Heart right ventricle (tissue), 16 donors: ENCODE measurements around the gene MTFR1L. TPM values are rescaled to one million over a fixed set of nuclear protein-coding genes. Genes with fewer than 3 reads are reported as not detected.

Source experiments
- ATAC-seq, 8 donors: fragments of 200-7000 bp; cut with Tn5 transposase; one replicate each; pipeline ENCODE4 v1.9.1; 2020; ENCODE audit warnings: mild to moderate bottlenecking in 8 of 8, moderate library complexity in 8 of 8, moderate number of reproducible peaks in 1 of 8
- DNase-seq, 2 donors: peaks; one replicate each; pipeline ENCODE4 v3.0.0-alpha.2; 2020
- H3K27ac ChIP-seq, 10 donors: fragments of 200-600 bp; sonication (generic) in 2 of 10; one replicate each; pipeline versions ENCODE4 v1.5.0 to v1.8.0; 2020 to 2022; ENCODE audit warnings: mild to moderate bottlenecking in 3 of 10
- H3K27me3 ChIP-seq, 7 donors: fragments of 200-600 bp; one replicate each; pipeline ENCODE4 v1.8.0; 2021 to 2022; ENCODE audit warnings: mild to moderate bottlenecking in 2 of 7
- H3K36me3 ChIP-seq, 9 donors: fragments of 200-600 bp; sonication (generic) in 1 of 9; one replicate each; pipeline versions ENCODE4 v1.5.0 to v1.8.0; 2020 to 2022; ENCODE audit warnings: mild to moderate bottlenecking in 2 of 9
- H3K4me1 ChIP-seq, 9 donors: fragments of 200-600 bp; sonication (generic) in 1 of 9; one replicate each; pipeline versions ENCODE4 v1.5.0 to v1.8.0; 2020 to 2022; ENCODE audit warnings: mild to moderate bottlenecking in 4 of 9
- H3K4me3 ChIP-seq, 10 donors: fragments of 200-600 bp; sonication (generic) in 2 of 10; one replicate each; pipeline versions ENCODE4 v1.5.0 to v1.8.0; 2020 to 2022; ENCODE audit warnings: mild to moderate bottlenecking in 7 of 10, moderate library complexity in 2 of 10
- H3K9me3 ChIP-seq, 11 donors: fragments of 200-600 bp in 10 of 11; sonication (generic) in 2 of 11; one replicate each; pipeline versions ENCODE4 v1.5.0 to v1.8.0; 2013 to 2022; ENCODE audit warnings: mild to moderate bottlenecking in 2 of 11, control low read depth in 1 of 11, moderate library complexity in 1 of 11
- WGBS, 2 donors: extraction: QIAGEN DNeasy Blood & Tissue Kit; methylation state at CpG; one replicate each; pipeline ENCODE4 v1.1.7; 2013; ENCODE audit warnings: inconsistent platforms in 1 of 2; 5-methylcytosine and 5-hydroxymethylcytosine counted together
- intact Hi-C, 10 donors: fragments of 100-400 bp; cut with DNase I; formaldehyde crosslinking; loops; one replicate each; pipeline versions ENCODE4 v1.11.1 to v1.14.2; 2022
- polyA plus RNA-seq, 2 donors: library from polyadenylated mRNA; stranded (reverse); fragments of 200-250 nt; gene quantifications; one replicate each; pipeline ENCODE4 v1.2.3, GENCODE V29; 2013
- total RNA-seq, 10 donors: library from RNA; stranded (reverse); fragmentation: NEBNext Ultra II Directional in 3 of 10; extraction: Animal tissue kit (Norgen Biotek cat#: 25700) in 3 of 10; gene quantifications; one replicate each; pipeline versions ENCODE4 v1.2.1 to v1.2.4, GENCODE V29; 2021 to 2023
- TF ChIP-seq, protein P1 (sequence below), 9 donors: fragments of 200-600 bp; sonication (generic) in 2 of 9; IDR thresholded peaks; one replicate each; pipeline versions ENCODE4 v1.5.0 to v1.8.0; 2021 to 2022; ENCODE audit warnings: antibody characterized with exemption in 9 of 9, mild to moderate bottlenecking in 5 of 9, moderate library complexity in 1 of 9
- donor health status: Arrhythmogenic right ventricular cardiomyopathy.
- donor health status: ischemic (EF 13 %, LVEDD 7.1; RV severe dilation, severe dysfunction).
- donor health status: healthy with polysubstance abuse.
- donor health status: DM: no; HTN: yes; CAD: no.
- donor health status: DM: no; HTN: no; CAD: no.
- donor health status: ischemic (EF 25% LVEDD 6.9; RV normal size, moderate dysfunction).
- donor health status: ischemic (EF 25% LVEDD 5.7; RV mildly dilated, moderate dysfunction).
- donor health status: healthy.
- donor health status: DM: yes; HTN: yes; CAD: no.
- donor health status: Ischemic cardiomyopathy.
- donor health status: ischemic (EF 35%, LVEDD 5.7; RV mildly dilated, moderate dysfunction).
- donor health status: nonischemic (EF 11% LVEDD 7.7; RV severe dilation, severe dysfunction).
- donor health status: DM: yes; HTN: yes; CAD: no.
- donor health status: PGD.
- donor health status: ischemic (EF 29% LVEDD 5.4; RV normal size, mild dysfunction).
- donor health status: nonischemic (EF 23%, LVEDD 6.1; RV moderate dilation, normal function).

Gene MTFR1L
- total and polyA plus RNA-seq, 12 donors, result 91.1 to 264 (median 223) TPM

DNA sequence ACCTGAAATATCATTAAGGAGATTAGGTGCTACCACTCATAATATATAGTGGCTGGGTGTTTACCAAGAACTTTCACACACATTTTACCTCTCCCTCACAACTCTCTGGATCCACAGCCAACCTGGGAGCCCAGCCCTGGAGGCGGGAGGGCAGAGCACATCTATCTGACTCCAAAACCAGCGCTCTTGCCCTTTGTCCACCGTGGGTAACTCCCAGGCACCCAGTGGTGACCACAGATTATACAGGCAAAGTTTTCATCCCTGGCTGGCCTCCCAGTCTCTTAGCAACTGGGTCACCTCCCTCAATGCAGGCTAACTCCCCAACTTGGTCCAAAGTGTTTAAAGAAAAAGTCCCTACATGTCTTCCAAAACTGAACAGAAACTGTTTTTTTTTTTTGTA lies 53.4 kb downstream of the MTFR1L start:
- DNase-seq, result no peak

DNA sequence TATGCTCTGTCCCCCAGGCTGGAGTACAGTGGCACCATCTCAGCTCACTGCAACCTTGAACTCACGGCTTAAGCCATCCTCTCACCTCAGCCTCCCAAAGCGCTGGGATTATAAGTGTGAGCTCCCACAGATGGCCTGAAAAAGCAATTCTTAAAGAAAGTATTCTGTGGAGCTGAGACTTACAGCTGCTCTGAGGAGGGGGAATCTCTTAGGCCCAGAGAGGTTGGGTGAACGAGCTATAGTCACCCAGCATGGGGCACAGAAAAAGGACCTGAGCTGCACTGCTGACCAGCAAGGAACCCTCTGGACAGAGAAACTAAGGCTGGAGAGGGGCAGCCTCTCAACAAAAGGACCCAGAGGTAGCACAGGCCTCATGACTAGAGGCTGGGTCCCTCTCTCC lies 54.5 kb downstream of the MTFR1L start:
- TF ChIP-seq, protein P1, sequence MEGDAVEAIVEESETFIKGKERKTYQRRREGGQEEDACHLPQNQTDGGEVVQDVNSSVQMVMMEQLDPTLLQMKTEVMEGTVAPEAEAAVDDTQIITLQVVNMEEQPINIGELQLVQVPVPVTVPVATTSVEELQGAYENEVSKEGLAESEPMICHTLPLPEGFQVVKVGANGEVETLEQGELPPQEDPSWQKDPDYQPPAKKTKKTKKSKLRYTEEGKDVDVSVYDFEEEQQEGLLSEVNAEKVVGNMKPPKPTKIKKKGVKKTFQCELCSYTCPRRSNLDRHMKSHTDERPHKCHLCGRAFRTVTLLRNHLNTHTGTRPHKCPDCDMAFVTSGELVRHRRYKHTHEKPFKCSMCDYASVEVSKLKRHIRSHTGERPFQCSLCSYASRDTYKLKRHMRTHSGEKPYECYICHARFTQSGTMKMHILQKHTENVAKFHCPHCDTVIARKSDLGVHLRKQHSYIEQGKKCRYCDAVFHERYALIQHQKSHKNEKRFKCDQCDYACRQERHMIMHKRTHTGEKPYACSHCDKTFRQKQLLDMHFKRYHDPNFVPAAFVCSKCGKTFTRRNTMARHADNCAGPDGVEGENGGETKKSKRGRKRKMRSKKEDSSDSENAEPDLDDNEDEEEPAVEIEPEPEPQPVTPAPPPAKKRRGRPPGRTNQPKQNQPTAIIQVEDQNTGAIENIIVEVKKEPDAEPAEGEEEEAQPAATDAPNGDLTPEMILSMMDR (IDR thresholded peaks at IDR 0.05), result no peak
- WGBS, 2 donors, result 97 to 98% methylated on average over 3 of the region's 3 CpGs
- Histone ChIP-seq H3K36me3 (peaks cover 0 to 10% (median 0%) of the 10 kb centered on the region in 9 donors), H3K27me3 (no peaks in the 10 kb centered on the region), H3K9me3 (no peaks in the 10 kb centered on the region), H3K27ac (peak overlapping the region in 4 of 10 donors; percentile 69 to 81 (median 76)), H3K4me1 (peaks cover 2 to 49% (median 24%) of the 10 kb centered on the region in 9 donors), H3K4me3 (peak overlapping the region in 6 of 10 donors; percentile 48 to 69 (median 66))
- ATAC-seq (no peak), DNase-seq (no peak)
- intact Hi-C loops, result no loop called here

More for the DNA sequence above, 53.4 kb downstream of the MTFR1L start:
- intact Hi-C loops, result no loop called here
- Histone ChIP-seq H3K27ac (no peak overlapping the region), H3K4me3 (no peak overlapping the region), H3K27me3 (no peaks in the 10 kb centered on the region), H3K9me3 (no peaks in the 10 kb centered on the region), H3K36me3 (peaks cover 0 to 10% (median 0%) of the 10 kb centered on the region in 9 donors), H3K4me1 (peaks cover 2 to 49% (median 24%) of the 10 kb centered on the region in 9 donors)
- TF ChIP-seq, protein P1 (IDR thresholded peaks at IDR 0.05), result no peak
- WGBS, 2 donors, result 87 to 88% methylated on average over 3 of the region's 3 CpGs
- no peak for ATAC-seq

DNA sequence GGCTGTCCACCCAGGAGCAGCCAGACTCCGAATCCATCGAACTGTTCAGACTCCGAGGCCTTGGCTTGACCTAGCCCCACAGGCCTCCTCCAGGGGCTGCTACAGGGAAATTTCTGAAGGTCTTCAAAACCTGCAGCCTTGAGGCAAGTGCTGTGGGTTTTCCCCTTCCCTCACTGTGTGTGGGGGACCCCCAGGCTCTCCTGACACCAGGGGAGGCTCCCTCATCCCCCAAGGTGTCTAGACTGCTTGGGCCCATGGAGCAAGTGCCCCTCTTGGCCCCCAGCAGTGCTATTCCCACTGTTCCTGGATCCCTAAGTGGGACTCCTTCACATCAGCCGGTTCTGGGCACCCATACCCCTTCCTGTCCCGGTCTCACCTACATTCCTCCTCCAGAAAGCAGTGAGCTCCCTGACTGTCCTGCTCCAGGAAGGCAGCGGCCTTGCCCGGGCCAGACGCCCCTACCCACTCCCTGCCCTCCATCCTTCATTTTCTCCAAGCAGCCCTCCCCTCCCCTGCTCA lies 54.9 kb downstream of the MTFR1L start:
- ATAC-seq, result peak in 3 of 8 donors; percentile 1 to 10 (median 8)

GRCh38 chr1:25875154-25875855 lies 55.6 kb downstream of the MTFR1L start, which contains the start of gene PAQR7:
Gene PAQR7 (minus strand): TSS chr1:25875708. CDS start chr1:25863839, 11,869 bp downstream.
- ATAC-seq (peak; percentile 84 to 92 (median 88)), DNase-seq (peak; percentile 73 to 76)
- Histone ChIP-seq H3K4me1 (peaks cover 2 to 49% (median 24%) of the 10 kb centered on the region in 9 donors), H3K36me3 (peaks cover 0 to under 1% (median 0%) of the 10 kb centered on the region in 9 donors), H3K27ac (peak within 1 kb of the TSS in 9 of 10 donors; percentile 38 to 82 (median 76)), H3K27me3 (no peaks in the 10 kb centered on the region), H3K9me3 (no peaks in the 10 kb centered on the region), H3K4me3 (peak within 1 kb of the TSS; percentile 29 to 76 (median 66))
- intact Hi-C loops, result no loop called here
- 1% methylated on average over 56 to 75 of the region's 75 CpGs for WGBS, 2 donors
- TF ChIP-seq, protein P1 (IDR thresholded peaks at IDR 0.05), result peak in 3 of 9 donors; percentile 10 to 17 (median 13)

More for the DNA sequence above, 54.9 kb downstream of the MTFR1L start:
- TF ChIP-seq, protein P1 (IDR thresholded peaks at IDR 0.05), result no peak
- DNase-seq, result no peak
- Histone ChIP-seq H3K27ac (peak overlapping the region in 6 of 10 donors; percentile 69 to 82 (median 80)), H3K27me3 (no peaks in the 10 kb centered on the region), H3K4me1 (peaks cover 2 to 49% (median 24%) of the 10 kb centered on the region in 9 donors), H3K4me3 (peak overlapping the region; percentile 29 to 76 (median 66)), H3K36me3 (peaks cover 0 to 7% (median 0%) of the 10 kb centered on the region in 9 donors), H3K9me3 (no peaks in the 10 kb centered on the region)
- intact Hi-C loops, result no loop called here
- WGBS, 2 donors, result 45 to 54% methylated on average over 8 of the region's 8 CpGs
